SU-DHL-6 (cell line): Measurements from ENCODE around the gene WDR54.

Source experiments
- H2AFZ ChIP-seq: fragments of 200-600 bp; sonication (generic); 2 replicates; pipeline ENCODE4 v1.6.1; 2014; ENCODE audit warnings: low read depth, mild to moderate bottlenecking, moderate library complexity, mixed read lengths, antibody characterized with exemption, low read length; ENCODE audit not compliant: severe bottlenecking
- H3F3A ChIP-seq: fragments of 200-600 bp; shearing (Covaris generic); 2 replicates; pipeline ENCODE4 v1.6.0; 2016; ENCODE audit warnings: antibody characterized with exemption, mild to moderate bottlenecking; ENCODE audit not compliant: insufficient read depth
- H3K27ac ChIP-seq: fragments of 200-600 bp; sonication (generic); 2 replicates; pipeline ENCODE4 v1.5.1; 2016; ENCODE audit warnings: low read depth, mild to moderate bottlenecking, low read length, moderate library complexity, mixed read lengths
- H3K27me3 ChIP-seq: fragments of 200-600 bp; sonication (generic), shearing (Covaris generic); 2 replicates; pipeline ENCODE4 v1.6.0; 2014; ENCODE audit warnings: mild to moderate bottlenecking, low read length
- H3K36me3 ChIP-seq: fragments of 200-600 bp; sonication (generic); 2 replicates; pipeline ENCODE4 v1.6.1; 2014; ENCODE audit warnings: mild to moderate bottlenecking, low read length, mixed read lengths
- H3K4me2 ChIP-seq: fragments of 300-600, 200-600 bp; shearing (Covaris generic), sonication (generic); 2 replicates; pipeline ENCODE4 v1.6.0; 2014; ENCODE audit warnings: low read length, low read depth, mild to moderate bottlenecking; ENCODE audit not compliant: poor library complexity, severe bottlenecking
- H3K4me3 ChIP-seq: fragments of 200-600 bp; sonication (generic); 2 replicates; pipeline ENCODE4 v1.5.1; 2014; ENCODE audit warnings: antibody characterized with exemption, low read length, mild to moderate bottlenecking, mixed read lengths; ENCODE audit not compliant: insufficient read depth, poor library complexity, severe bottlenecking
- H3K79me2 ChIP-seq: fragments of 200-600 bp; sonication (generic); 2 replicates; pipeline ENCODE4 v1.6.1; 2014; ENCODE audit warnings: mild to moderate bottlenecking, low read length, moderate library complexity; ENCODE audit not compliant: insufficient read depth
- H3K9ac ChIP-seq: fragments of 200-600 bp; sonication (generic); 2 replicates; pipeline ENCODE4 v1.7.0; 2014; ENCODE audit warnings: mild to moderate bottlenecking, low read length
- H3K9me2 ChIP-seq: fragments of 200-600 bp; sonication (generic); replicated peaks from 2 replicates; pipeline ENCODE4 v1.6.1; 2014; ENCODE audit warnings: low read length; ENCODE audit not compliant: insufficient read depth
- H3K9me3 ChIP-seq: fragments of 200-600 bp; sonication (generic); 2 replicates; pipeline ENCODE4 v1.6.1; 2014; ENCODE audit warnings: low read length, mixed read lengths; ENCODE audit not compliant: insufficient read depth
- H4K20me1 ChIP-seq: fragments of 200-600 bp; sonication (generic); 2 replicates; pipeline ENCODE4 v1.6.1; 2014; ENCODE audit warnings: low read depth, mild to moderate bottlenecking, antibody characterized with exemption, low read length, moderate library complexity, mixed read lengths
- CTCF ChIP-seq: fragments of 200-600 bp; sonication (generic); IDR thresholded peaks from one replicate; pipeline ENCODE4 v1.5.1; 2017; ENCODE audit warnings: antibody characterized with exemption, mild to moderate bottlenecking, low read length, moderate library complexity; ENCODE audit not compliant: insufficient read depth, poor library complexity, severe bottlenecking
- EZH2phosphoT487 ChIP-seq: fragments of 200-600 bp; sonication (generic), shearing (Covaris generic); conservative IDR thresholded peaks from 2 replicates; pipeline ENCODE4 v1.6.1; 2018; ENCODE audit warnings: mild to moderate bottlenecking, antibody characterized with exemption, low read length, moderate library complexity, mixed read lengths

WDR54 gene

GRCh38 chr2:74439373-74439772, 17.8 kb downstream of the WDR54 start:
- no peak overlapping the region for H3K4me2 ChIP-seq
- no peaks in the 10 kb centered on the region for H3K9me3 ChIP-seq
- no peaks in the 10 kb centered on the region for H3F3A ChIP-seq
- no peaks in the 10 kb centered on the region for H3K27me3 ChIP-seq
- H3K9ac ChIP-seq = no peak overlapping the region
- H4K20me1 ChIP-seq = no peaks in the 10 kb centered on the region
- H2AFZ ChIP-seq = no peak overlapping the region
- no peaks in the 10 kb centered on the region for H3K9me2 ChIP-seq
- H3K79me2 ChIP-seq = no peaks in the 10 kb centered on the region
- H3K27ac ChIP-seq = no peak overlapping the region
- no peaks in the 10 kb centered on the region for H3K36me3 ChIP-seq
- TF ChIP-seq EZH2phosphoT487 = no peak
- H3K4me3 ChIP-seq = no peak overlapping the region

- Histone ChIP-seq H3F3A (no peaks in the 10 kb centered on the region), H3K9ac (no peak overlapping the region), H3K36me3 (no peaks in the 10 kb centered on the region), H3K9me2 (no peaks in the 10 kb centered on the region), H3K27me3 (no peaks in the 10 kb centered on the region), H3K4me3 (no peak overlapping the region), H3K27ac (no peak overlapping the region), H3K4me2 (no peak overlapping the region), H2AFZ (no peak overlapping the region), H4K20me1 (no peaks in the 10 kb centered on the region), H3K9me3 (no peaks in the 10 kb centered on the region), H3K79me2 (no peaks in the 10 kb centered on the region)
- no peak for TF ChIP-seq EZH2phosphoT487
Observed at GRCh38 chr2:74439803-74440377, 18.4 kb downstream of the WDR54 start.

GRCh38 chr2:74440378-74441169, 19.0 kb downstream of the WDR54 start:
- Histone ChIP-seq H3K9ac (no peak overlapping the region), H3K27ac (no peak overlapping the region), H3K36me3 (no peaks in the 10 kb centered on the region), H3K4me3 (no peak overlapping the region), H3K9me3 (no peaks in the 10 kb centered on the region), H3K79me2 (no peaks in the 10 kb centered on the region), H3K27me3 (no peaks in the 10 kb centered on the region), H2AFZ (no peak overlapping the region), H3F3A (no peaks in the 10 kb centered on the region), H4K20me1 (no peaks in the 10 kb centered on the region), H3K4me2 (no peak overlapping the region), H3K9me2 (no peaks in the 10 kb centered on the region)
- no peak for TF ChIP-seq CTCF

GRCh38 chr2:74441170-74441689, 19.7 kb downstream of the WDR54 start:
- Histone ChIP-seq H3K9ac (no peak overlapping the region), H3K9me3 (no peaks in the 10 kb centered on the region), H3F3A (no peaks in the 10 kb centered on the region), H3K9me2 (no peaks in the 10 kb centered on the region), H3K36me3 (no peaks in the 10 kb centered on the region), H3K4me3 (no peak overlapping the region), H3K4me2 (no peak overlapping the region), H3K27ac (no peak overlapping the region), H3K79me2 (no peaks in the 10 kb centered on the region), H4K20me1 (no peaks in the 10 kb centered on the region), H2AFZ (no peak overlapping the region), H3K27me3 (no peaks in the 10 kb centered on the region)
- TF ChIP-seq EZH2phosphoT487 (no peak), CTCF (no peak)
